GM18508 (cell line): Measurements from ENCODE around the gene TMEM175.

Experiments used
- ATAC-seq: cut with Tn5 transposase; IDR thresholded peaks from one replicate; pipeline ENCODE4 v1.9.1; 2021; ENCODE audit warnings: moderate number of reproducible peaks; ENCODE audit not compliant: insufficient read depth, unreplicated experiment

Gene TMEM175

DNA sequence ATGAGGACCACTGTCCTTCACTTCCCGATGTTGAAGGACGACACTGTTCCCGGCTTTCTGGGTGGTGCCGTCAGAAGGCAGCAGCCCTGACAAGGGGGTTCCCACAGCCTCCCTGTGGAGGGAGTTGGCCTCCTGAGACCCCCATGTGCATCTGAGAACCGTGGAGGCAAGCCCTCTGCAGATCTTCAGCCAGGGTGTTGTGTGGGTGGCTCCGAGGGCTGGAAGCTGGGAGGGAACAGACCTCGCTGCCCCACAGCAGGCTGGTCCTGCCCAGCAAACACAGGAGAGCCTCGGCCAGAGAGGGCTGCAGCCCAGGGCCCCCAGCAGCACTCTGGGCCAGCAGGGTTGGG lies 24.9 kb downstream of the TMEM175 start:
- ATAC-seq, result no peak

DNA sequence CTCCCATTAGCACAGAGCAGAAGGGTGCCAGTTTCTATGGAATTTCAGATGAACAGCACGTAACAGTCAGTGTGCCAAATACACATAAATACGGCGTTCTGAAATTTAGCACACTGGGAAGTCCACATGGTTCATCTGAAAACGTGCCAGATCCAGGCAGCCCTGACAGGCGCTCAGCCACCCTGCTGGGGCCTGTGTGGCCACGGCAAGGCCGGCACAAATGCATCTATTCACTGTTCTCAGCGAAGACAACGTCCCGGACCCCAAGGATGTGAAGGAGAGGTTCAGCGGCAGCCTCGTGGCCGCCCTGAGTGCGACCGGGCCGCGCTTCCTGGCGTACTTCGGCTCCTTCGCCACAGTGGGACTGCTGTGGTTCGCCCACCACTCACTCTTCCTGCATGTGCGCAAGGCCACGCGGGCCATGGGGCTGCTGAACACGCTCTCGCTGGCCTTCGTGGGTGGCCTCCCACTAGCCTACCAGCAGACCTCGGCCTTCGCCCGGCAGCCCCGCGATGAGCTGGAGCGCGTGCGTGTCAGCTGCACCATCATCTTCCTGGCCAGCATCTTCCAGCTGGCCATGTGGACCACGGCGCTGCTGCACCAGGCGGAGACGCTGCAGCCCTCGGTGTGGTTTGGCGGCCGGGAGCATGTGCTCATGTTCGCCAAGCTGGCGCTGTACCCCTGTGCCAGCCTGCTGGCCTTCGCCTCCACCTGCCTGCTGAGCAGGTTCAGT lies 25.5 kb downstream of the TMEM175 start:
- no peak for ATAC-seq

DNA sequence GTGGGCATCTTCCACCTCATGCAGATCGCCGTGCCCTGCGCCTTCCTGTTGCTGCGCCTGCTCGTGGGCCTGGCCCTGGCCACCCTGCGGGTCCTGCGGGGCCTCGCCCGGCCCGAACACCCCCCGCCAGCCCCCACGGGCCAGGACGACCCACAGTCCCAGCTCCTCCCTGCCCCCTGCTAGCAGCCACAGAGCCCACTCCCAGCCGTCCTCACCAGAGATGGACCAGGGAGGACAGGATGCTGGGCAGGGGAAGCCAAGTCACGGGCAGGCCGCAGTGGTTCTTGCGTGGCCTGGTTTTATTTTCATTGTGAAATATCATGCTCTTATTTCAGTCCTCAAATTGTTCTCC lies 26.0 kb downstream of the TMEM175 start:
- no peak for ATAC-seq

DNA sequence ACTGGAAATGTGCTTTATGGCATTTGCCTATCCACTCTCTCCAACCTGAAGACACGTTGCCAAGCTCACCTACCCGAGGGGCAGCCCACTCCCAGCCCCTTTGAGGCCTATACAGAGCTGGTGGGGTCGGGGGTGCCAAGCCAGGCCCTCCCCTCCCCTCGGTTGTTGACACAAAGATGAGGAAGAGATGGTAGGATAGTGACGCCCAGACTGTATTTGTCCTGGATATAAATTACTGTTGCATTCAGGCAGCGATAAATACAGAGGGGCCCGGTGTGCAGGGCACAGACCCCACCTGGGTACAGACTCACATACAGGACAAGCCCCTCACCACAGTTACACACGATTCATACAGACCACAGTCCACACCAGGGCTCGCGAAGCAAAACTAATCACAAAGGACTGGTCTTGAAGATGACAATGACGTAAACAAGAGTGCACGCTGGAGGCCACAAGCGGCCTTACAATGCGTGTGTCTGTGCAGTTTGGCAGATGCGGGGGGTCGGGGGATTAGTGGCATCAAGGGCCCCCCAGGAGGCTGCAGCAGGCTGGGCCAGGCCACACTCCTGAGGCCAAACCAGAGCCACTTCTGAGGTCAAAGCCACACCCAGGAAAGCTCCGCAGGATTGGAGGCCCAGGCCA lies 26.6 kb downstream of the TMEM175 start:
- no peak for ATAC-seq

DNA sequence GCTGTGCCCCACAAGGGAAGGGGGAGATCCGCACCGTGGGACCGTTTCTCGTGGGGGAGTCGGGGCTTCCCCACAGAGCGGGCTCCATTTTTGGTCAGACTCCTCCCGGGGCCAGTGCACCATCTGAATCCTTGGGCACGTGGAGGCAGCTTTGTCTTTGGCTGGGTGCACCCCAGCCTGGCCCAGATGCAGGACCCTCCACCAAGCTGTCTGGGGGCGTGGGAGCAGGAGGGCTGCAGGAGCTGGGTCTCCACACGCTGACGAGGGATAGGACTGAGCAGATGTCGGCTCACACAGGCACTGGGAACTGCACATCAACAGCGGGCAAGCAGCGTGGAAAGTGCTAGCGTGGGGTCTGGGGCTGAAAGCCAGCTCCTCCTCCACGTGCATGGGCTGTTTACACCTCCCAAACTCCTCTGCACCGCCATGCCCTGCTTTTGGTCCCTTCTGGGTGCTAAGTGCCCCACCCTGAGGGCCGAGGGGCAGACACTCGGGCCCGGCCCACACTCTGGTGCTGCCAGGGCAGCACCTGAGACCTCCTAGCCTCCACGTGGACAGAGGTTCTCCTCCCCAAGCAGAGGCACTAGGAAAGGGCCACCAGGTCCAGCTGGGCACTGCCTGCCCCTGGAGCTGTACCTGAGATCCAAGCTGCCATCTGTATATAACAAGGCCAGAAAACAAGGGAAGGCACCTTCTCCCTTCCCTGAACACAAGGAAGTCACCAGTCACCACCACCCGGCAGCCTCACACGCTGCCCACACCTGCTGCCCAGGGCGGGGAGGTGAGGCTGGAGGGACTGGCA lies 27.3 kb downstream of the TMEM175 start:
- ATAC-seq, result no peak

DNA sequence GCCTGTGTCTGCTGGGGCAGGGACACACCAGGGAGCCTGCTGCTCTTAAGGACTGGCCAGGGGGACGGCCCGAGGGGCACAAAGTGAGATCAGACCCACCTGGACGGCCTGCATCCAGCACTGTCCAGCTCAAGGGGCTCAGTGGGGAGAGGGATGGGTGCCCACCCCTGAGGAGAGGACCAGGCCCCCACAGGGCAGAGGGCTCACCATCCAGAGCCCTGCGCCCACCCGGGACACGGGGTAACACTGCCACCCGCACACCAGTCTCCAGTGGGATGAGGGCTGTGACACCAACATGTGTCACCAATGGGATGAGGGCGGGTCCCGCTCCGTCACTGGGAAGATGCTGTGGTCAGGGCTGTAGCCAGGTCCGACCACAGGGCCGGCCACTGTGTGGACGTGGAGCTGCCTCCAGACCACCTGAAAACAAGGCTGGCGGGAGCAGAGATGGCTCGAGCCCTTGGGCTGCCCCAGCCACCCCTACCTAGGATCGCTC lies 27.9 kb downstream of the TMEM175 start:
- ATAC-seq, result no peak

DNA sequence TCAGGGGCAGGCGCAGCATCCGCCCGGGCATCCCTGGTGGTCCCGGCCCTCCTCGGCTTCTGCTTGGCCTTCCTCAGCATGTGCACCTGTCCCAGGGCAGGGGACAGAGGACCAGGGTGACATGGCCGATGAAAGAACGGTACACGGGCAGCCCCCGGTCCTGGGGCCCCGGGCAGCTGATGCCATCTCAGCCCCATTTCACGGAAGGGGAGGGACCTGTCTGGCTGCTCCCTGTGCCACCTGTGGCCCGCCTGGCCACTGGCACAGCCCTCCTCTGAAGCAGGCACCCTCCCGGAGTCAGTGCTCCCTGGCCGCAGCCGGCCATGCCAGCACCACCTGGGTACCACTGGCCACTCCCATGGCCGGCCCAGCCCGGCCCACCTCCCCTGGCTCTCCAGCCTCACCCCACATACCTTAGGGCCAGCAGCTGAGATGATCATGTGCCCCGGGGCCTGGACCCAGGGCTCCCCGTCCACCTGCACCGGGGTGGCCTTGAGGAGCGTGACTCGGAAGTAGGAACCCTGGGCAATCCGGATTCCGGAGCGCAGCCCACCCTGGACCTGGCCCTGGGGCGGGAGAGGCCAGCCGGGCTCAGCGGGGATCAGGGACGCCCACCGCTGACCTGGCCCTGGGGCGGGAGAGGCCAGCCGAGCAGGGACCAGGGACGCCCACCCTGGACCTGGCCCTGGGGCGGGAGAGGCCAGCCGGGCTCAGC lies 28.5 kb downstream of the TMEM175 start:
- ATAC-seq, result no peak

DNA sequence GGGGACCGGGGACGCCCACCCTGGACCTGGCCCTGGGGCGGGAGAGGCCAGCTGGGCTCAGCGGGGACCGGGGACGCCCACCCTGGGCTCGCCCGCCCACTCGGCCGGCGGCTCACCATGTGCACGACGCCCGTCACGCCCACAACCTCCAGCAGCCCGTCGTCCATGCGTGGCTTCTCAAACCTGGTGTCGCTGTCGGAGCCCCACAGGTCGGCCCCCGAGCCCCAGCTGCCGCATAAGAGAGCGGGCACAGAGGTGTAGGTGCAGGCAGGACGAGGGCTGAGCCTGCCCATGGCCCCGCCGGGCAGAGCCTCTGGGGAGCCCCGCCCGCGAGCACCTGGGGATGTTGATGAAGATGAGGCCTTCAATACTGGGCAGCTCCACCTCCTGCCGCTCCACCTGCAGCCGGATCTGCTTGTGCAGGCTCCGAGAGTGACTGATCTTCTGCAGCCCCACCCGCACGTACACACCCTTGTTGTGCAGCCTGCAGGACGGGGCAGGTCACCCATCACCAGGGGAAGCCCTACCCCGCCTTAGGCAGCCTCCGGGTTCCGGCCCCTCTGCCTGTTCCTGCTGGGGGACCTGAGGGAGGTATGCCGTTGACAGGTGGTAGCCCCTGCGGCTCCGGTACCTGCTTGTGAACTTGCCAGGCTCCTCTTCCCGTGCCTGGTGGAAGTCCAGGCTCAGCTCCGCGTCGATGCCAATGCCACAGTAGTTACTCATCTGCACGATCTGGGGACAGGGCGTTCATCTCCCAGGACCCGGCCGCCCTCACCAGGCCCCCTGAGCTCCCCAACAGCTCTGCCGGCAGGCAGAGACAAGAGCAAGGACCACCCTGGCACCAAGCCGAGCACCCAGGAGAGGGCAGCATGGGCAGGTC lies 29.3 kb downstream of the TMEM175 start:
- no peak for ATAC-seq

DNA sequence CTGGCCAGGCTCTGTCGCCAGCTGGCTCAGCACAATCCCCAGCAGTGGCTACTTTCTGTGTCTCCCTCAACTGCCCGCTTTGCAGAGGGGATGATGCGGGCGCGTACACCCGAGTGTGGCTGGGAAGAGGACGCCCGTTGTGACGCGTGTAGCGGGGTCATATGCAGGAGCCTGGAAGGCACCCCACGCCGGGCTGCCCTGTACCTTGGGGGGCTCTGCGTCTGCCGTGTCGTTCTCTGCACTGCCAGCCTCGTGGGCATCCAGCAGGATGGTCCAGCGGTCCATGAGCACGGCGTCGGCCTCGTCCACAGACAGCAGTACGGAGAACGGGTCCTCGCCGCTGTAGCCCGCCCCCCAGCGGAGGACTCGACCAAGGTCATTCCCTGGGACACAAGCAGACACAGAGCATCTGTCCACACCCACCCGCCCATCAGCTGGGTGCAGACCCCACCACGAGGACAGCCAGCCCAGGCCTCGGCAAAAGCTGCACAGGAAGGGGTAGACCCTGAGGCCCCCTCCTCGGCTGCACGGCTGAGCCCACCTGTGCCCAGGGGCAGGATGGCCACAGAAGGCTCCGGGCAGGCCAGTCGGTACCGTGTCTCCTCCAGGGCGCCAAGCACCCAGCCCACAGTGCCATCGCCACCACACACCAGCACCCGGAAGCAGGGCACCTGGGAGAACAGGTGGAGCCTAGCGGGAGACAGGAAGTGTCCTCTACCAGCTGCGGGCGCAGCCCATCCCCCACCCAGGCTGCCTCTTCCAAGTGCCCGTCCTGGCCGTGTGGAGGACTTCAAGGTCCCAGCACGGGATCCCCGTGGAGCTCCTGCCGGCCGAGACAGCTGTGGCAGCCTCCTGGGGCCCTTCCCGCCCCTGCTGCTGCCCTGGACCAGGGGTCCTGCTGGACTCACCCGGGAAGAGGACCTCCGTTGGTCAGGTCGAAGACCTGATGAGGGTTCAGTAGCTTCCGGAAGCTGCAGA lies 30.3 kb downstream of the TMEM175 start:
- ATAC-seq, result no peak

DNA sequence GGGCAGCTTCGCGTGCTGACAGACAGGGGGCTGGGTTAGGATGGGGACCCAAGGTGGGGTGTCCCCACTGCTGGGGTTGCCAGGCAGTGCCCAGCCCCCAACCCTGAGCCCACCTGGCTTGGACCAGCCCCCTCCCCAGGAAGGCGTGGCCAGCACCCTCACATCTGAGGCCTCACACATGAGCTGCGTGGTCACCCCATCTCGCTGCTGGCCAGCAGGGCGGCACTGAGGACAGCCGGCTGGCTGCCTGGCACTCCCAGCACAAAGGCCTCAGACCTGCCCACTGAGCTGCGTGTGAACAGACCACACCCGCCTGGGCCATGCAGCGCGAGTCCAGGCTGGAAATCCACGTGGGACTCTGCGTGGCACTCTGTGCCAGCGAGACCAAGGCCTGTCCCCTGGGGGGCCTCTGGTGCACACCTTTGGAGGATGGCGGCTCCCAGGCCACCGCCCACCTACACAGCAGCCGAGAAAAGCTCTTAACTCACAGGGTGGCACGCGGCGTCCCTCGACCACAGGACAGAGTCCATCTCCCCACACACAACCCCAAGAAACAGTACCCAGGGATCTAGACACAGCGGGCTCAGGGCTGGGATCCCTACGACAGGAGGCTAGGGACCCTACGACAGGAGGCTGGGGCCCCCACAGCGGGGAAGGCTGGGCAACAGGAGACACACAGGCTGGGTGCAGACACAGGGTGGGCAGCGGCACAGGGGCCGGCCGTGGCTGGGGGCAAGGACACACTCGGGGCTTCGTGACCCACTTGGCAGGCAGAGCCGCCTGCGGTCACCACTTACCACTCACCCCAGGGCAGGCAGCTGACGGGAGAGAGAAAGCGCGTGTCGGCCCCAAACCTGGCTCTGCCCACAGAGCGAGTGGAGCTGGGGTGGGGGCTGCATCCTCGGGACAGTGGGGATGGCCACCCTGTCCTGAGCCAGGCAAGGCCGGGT lies 31.3 kb downstream of the TMEM175 start:
- no peak for ATAC-seq

DNA sequence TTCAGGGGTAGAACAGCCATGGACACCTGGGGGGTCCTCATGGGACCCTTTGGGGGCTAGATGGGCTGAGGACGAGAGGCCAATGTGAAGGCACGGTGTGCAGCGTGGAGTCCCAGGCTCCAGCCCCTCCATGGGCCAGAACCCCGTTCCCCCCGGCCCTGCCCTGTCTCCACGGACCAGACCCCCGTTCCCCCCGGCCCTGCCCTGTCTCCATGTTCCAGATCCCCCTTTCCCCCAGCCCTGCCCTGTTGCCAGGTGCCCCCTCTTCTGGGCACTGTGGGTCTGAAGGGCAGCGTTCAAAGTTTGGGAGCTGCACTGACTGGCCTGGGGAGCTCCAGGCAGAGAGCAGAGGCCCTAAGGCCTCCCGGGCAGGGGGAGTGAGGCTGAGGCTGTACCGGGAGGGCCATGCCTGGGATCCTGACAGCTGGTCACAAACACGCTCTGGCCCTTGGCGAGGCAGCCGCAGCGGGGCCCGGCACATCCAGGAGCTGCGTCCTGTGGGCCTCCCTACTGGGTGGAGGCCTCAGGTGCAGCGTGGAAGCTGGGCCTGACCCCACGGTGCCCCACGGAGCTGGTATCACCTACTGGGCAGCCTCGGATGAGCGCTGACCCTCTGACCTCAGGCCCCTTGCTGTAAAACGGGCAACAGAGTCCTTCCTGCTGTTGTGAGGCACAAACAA lies 32.2 kb downstream of the TMEM175 start:
- ATAC-seq, result no peak

DNA sequence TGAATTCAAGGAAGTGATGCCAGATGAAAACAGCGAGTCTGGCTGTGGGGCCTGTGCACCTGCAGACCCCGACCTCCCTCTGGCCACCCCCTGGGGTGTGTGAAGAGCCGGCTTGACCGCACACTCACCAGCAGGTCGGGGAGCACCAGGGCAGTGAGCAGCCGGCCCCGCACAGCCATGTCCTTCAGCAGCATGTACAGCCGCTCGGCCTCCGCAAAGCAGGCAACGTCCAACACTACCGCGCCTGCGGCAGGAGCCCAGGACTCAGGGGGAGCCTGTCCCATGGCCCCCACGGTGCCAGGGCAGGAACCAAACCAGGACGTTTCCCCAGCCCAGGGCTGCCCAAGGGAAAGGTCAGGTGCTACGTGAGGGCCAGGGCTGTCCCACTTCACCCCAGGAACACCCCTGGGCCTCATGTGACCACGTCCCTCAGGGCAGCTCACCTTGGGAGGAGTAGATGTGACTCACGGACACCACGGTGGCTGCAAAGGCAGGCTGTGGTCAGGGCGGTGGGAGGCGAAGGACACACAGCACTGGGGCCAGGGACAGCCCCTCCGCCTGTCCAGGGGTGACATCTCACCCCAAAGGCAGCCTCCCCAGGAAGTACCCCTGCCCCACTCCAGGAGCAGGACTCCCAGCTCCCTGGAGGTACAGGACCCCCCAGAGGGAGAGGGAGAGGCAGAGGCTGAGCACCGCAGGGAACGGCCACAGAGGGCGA lies 32.9 kb downstream of the TMEM175 start:
- ATAC-seq, result no peak

DNA sequence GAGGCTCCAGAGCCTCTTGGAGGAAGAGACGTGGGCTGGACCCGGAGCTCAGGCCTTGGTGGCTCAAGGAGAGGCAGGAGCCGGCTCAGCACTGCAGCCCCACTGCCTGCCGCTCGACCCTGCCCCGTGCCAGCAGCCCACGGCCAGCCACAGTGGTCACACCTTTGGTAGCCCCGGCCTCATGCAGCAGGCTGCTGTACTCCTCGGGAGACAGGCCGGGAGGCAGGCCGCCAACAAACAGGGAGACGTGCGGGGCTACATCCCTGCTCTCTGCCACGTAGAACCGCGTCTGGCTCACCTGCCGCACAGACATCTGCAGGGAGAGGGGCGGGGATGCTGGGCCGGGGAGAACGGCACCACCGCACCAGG lies 33.5 kb downstream of the TMEM175 start:
- ATAC-seq, result no peak

DNA sequence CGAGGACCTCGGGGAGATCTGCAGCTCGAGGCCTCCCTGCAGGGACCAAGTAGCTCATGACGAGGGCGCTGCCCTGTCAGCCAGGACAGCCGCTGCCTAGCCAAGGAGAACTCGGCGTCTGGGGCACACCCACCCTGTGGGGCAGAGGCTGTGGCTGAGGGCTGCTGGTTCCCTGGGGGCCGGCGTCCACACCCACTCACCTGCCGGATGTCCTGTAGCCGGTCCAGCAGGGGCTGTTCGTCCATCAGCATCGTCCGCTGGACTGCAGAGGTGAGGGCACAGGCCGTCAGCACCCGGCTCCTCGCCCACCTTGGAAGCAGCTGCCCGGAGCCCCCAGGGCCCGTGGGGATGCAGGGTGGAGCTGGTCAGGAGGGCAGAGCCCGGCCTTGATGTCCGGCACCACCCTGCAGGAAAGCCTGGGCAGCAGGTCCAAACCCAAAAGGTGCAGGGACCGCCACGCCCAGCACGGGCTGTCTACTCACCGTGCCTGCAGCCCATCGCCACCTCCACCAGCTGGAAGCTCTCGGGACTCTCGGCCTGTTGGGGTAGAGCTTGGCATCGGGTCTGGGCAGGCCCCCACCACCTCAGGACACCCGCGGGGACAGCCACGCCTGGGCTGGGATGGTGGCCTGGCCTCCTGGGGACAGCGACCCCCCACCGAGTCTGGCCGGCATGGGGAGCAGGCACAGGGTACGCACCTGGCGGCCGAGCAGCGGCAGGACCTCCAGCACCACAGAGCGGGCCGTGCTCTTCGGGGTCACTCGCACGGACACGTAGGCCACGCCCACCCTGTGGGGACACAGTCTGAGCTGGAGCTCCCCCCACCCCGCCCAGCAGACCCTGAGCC lies 34.2 kb downstream of the TMEM175 start:
- no peak for ATAC-seq
